ENCODE results near the gene UNC80. TPM values are rescaled to one million over a fixed set of nuclear protein-coding genes. Genes with fewer than 3 reads are reported as not detected.

UNC80 gene
- total and polyA plus RNA-seq, 2 donors (not counting 1 experiment from before 2014, with no cell fraction given): not detected

GRCh38 chr2:209768557-209768956, 3.1 kb upstream of the UNC80 start:
- Histone ChIP-seq H3K4me2 (replicated peaks; ENCODE audit: low read depth, low read length, poor library complexity, severe bottlenecking) (no peak overlapping the region), H2AFZ (ENCODE audit: insufficient read depth, low read depth, low read length, poor library complexity, severe bottlenecking) (no peak overlapping the region), H3K9ac (ENCODE audit: low read length) (no peak overlapping the region), H3K4me3 (ENCODE audit: control extremely low read depth in 1 of 5, extremely low read depth in 1 of 5, insufficient read depth in 1 of 5, low read depth in 2 of 5, low read length in 4 of 5) (no peak overlapping the region), H3K27ac (ENCODE audit: low read length in 2 of 2) (no peak overlapping the region), H3K79me2 (ENCODE audit: control insufficient read depth, insufficient read depth, low read length) (no peaks in the 10 kb centered on the region), H3K9me3 (ENCODE audit: control extremely low read depth in 1 of 3, control insufficient read depth in 2 of 3, insufficient read depth in 1 of 3, low read length in 2 of 3) (peaks cover 0 to 4% (median 0%) of the 10 kb centered on the region in 3 donors), H3K27me3 (replicated peaks in 1 of 4; ENCODE audit: control extremely low read depth in 1 of 4, control insufficient read depth in 3 of 4, insufficient read depth in 4 of 4, low read length in 3 of 4) (peaks cover 0 to 17% (median 5%) of the 10 kb centered on the region in 4 experiments), H4K20me1 (ENCODE audit: control insufficient read depth, insufficient read depth, low read length, poor library complexity, severe bottlenecking) (no peaks in the 10 kb centered on the region), H3K4me1 (ENCODE audit: control insufficient read depth in 2 of 2, insufficient read depth in 2 of 2, low read length in 2 of 2) (no peaks in the 10 kb centered on the region), H3K36me3 (replicated peaks in 1 of 2; ENCODE audit: control extremely low read depth in 1 of 2, control insufficient read depth in 1 of 2, extremely low read depth in 1 of 2, insufficient read depth in 2 of 2, low read length in 1 of 2) (no peaks in the 10 kb centered on the region)
- intact Hi-C loops (cut with micrococcal nuclease): no loop called here
- POLR2A ChIA-PET: no interaction called here
- TF ChIP-seq CTCF (IDR thresholded peaks at IDR 0.05): no peak
- no peak for TF ChIP-seq EZH2 (IDR thresholded peaks at IDR 0.05; ENCODE audit: borderline replicate concordance, insufficient read depth, low read depth, low read length, poor library complexity, severe bottlenecking)
- Mint-ChIP-seq H3K27me3 (peaks cover 22% of the 10 kb centered on the region), H3K9me3 (ENCODE audit: insufficient read depth) (no peaks in the 10 kb centered on the region), H3K4me3 (no peak overlapping the region), H3K4me1 (no peaks in the 10 kb centered on the region), H3K27ac (no peak overlapping the region)
- no peak for ATAC-seq (ENCODE audit: low read depth)
- DNase-seq: no peak
- CTCF ChIA-PET: no interaction called here

DNA sequence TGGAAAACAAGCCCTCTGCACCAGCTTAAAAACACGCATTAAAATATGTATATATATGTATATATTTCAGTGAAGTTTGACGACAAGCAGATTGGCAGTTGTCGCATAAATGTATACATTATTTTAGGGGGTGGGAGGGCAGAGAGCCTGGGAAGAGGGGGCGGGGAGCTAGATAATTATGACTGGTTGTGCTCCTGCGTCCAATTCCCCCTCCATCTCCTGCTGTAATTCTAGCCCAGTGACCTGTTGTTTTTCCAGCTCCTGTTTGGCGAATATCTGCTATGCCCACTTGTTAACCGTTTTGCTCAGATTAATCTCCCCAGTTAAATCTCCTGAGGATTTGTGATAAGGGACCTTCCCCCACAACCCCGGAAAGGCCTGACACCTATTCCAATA, 656 bp downstream of the UNC80 start:
- Histone ChIP-seq H3K27me3 (replicated peaks in 1 of 4; ENCODE audit: control extremely low read depth in 1 of 4, control insufficient read depth in 3 of 4, insufficient read depth in 4 of 4, low read length in 3 of 4) (peaks cover 0 to 17% (median 5%) of the 10 kb centered on the region in 4 experiments), H4K20me1 (ENCODE audit: control insufficient read depth, insufficient read depth, low read length, poor library complexity, severe bottlenecking) (no peaks in the 10 kb centered on the region), H2AFZ (ENCODE audit: insufficient read depth, low read depth, low read length, poor library complexity, severe bottlenecking) (no peak overlapping the region), H3K4me2 (replicated peaks; ENCODE audit: low read depth, low read length, poor library complexity, severe bottlenecking) (no peak overlapping the region), H3K36me3 (replicated peaks in 1 of 2; ENCODE audit: control extremely low read depth in 1 of 2, control insufficient read depth in 1 of 2, extremely low read depth in 1 of 2, insufficient read depth in 2 of 2, low read length in 1 of 2) (no peaks in the 10 kb centered on the region), H3K9me3 (ENCODE audit: control extremely low read depth in 1 of 3, control insufficient read depth in 2 of 3, insufficient read depth in 1 of 3, low read length in 2 of 3) (peaks cover 0 to 4% (median 0%) of the 10 kb centered on the region in 3 donors), H3K4me1 (ENCODE audit: control insufficient read depth in 2 of 2, insufficient read depth in 2 of 2, low read length in 2 of 2) (no peaks in the 10 kb centered on the region), H3K4me3 (ENCODE audit: control extremely low read depth in 1 of 5, extremely low read depth in 1 of 5, insufficient read depth in 1 of 5, low read depth in 2 of 5, low read length in 4 of 5) (no peak overlapping the region), H3K79me2 (ENCODE audit: control insufficient read depth, insufficient read depth, low read length) (no peaks in the 10 kb centered on the region), H3K27ac (ENCODE audit: low read length in 2 of 2) (no peak overlapping the region), H3K9ac (ENCODE audit: low read length) (no peak overlapping the region)
- CTCF ChIA-PET: interaction anchor here (0.6 kb wide), 1 partner anchor 132 kb away, joined by 3 read pairs; no protein-coding TSS in a partner anchor
- no peak for DNase-seq
- Mint-ChIP-seq H3K4me3 (no peak overlapping the region), H3K27me3 (peaks cover 27% of the 10 kb centered on the region), H3K9me3 (ENCODE audit: insufficient read depth) (no peaks in the 10 kb centered on the region), H3K27ac (no peak overlapping the region), H3K4me1 (no peaks in the 10 kb centered on the region)
- TF ChIP-seq EZH2 (IDR thresholded peaks at IDR 0.05; ENCODE audit: borderline replicate concordance, insufficient read depth, low read depth, low read length, poor library complexity, severe bottlenecking) (no peak), CTCF (IDR thresholded peaks at IDR 0.05) (no peak)
- no peak for ATAC-seq (ENCODE audit: low read depth)
- no CpG with 5 or more reads among the region's 8 CpGs for WGBS (ENCODE audit: insufficient coverage)
- POLR2A ChIA-PET: no interaction called here
- intact Hi-C loops (cut with micrococcal nuclease): no loop called here

Measured in B cell (primary cell).